HG02759 (cell line): ENCODE measurements around the gene SHC1.
A peak's percentile ranks its signal among the peaks of the same experiment; 100 is the strongest.

Experiments
- ATAC-seq: cut with Tn5 transposase; IDR thresholded peaks from one replicate; pipeline ENCODE4 v1.9.1; 2021; ENCODE audit warnings: mild to moderate bottlenecking, moderate library complexity; ENCODE audit not compliant: unreplicated experiment

SHC1 gene

DNA sequence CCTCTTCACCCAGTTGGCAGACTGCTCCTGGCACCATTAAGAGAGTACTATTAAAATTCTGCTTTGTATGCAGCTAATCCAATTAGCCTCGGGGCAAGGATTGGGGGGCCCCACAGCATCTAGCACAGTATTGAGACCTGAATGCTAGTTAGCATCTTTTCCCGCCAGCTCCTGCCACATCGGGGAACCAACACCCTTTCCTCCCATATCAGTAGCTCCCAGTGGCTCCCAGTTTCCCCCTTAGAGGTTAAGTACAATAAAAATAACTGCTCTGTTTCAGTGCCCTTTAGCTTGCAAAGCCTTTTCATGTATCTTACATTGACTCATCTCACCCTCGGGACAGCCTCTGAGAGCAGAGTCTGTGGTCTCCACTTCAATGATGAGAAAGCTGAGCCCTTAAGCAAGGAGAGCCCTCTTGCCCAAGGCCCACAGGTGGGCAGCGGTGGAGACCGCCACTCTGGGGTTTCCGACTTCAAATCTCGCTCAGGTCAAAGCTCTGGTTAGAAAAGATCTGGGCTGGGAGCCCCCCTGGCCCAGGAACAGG is 29.8 kb downstream of the SHC1 start:
- ATAC-seq: no peak

- ATAC-seq: no peak
These were observed 30.4 kb downstream of the SHC1 start for GRCh38 chr1:154940213-154940560.

DNA sequence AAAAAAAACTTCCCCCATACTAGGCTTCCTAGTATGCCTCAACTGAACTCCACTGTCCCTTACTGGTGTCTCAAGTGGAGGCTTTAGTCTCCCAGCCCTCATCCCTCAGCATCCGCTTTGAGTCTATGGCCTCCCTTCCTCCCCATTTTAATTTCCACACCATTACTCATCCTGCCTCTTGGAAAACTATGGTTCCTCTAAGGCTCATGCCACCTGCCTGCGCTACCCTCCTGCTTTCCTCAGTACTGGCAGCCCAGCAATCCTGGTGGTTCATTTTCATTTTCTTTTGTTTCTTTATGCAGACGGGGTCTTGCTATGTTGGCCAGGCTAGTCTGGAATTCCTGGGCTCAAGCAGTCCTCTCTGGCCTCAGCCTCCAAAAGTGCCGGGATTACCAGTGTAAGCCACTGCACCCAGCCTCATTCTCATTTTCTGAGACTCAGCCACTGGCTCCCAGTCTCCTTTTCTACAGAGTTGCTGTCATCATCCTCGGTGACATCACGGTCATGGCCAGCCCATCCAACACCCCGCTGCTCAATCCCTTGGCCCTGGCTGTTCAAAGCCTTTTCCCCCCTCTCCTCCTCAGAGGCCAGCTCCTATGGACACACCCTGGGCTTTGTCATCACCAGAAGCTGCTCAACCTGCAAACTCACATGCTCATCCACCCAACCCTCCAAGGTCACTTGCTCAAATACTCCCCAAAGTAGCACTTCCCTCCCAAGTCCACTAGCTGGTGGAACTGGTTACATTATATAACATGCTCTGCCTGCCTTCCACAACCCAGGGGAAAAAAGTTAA is 31.7 kb downstream of the SHC1 start:
- ATAC-seq: no peak

GRCh38 chr1:154937988-154938386 is 32.6 kb downstream of the SHC1 start:
- ATAC-seq: no peak

DNA sequence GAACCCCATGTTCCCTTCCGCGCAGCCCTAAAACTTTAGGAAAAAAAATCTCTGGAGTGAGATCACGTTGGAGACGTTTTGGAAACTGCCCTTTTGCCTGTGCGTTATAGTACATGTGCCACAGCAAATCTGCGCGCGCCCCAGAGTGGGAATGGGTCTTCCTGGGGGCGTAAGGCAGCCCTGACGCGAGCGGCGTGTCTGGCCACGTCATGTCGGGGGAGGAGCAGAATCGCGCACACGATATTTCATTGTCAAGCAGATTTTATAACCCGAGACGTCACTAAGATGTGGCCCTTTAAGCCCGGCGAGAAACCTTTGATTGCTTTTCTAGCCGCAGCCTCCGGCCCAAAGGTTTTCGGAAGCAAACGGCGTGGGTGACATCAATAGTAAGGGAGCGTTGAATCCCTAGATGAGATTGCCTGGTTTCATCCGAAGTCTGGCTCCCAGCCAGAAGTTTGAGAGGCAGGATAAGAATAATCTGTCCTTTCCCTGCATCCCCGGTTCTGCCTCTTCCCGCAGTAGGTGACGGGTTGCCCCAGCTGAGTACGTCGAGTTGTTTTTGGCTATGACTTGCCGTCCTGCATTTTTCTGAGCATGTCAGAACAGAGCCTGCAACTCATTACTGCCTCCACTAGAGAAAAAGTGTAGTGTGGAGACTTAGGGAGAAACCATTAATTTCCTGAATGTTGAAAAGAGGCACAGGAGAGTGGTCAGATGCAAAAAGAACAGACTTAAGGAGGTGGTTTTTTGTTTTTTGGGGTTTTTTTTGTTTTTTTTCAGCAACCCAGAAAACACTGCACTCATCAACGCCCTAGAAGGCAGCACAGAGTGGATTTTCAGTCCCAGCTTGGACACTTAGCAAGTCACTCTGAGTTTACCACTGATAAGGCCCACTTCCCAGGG is 33.2 kb downstream of the SHC1 start:
- peak; percentile 58 for ATAC-seq

- ATAC-seq: peak; percentile 81
These were observed 33.9 kb downstream of the SHC1 start, which contains the start of gene PMVK for GRCh38 chr1:154936555-154937084. TSS of gene PMVK (minus strand) at chr1:154936719. CDS start at chr1:154936685, 34 bp downstream.

GRCh38 chr1:154935749-154936554 is 34.6 kb downstream of the SHC1 start:
- no peak for ATAC-seq

DNA sequence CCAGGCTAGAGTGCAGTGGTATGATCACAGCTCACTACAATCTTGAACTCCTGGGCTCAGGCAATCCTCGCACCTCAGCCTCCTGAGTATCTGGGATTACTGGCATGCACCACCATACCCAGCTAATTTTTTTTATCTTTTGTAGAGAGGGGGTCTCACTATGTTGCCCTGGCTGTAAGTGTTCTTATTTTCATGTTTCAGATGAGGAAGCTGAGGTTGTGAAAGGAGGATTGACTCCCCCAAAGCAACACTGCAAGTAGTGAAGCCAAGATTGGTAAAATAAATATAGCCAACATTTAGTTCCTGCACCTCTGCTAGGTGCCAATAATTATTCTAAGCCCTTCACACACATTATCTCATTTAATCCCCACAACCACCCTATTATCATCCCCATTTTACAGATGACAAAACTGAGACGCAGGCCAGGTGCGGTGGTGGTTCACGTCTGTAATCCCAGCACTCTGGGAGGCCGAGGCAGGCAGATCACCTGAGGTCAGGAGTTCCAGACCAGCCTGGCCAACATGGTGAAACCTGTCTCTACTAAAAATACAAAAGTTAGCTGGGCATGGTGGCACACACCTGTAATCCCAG is 36.1 kb downstream of the SHC1 start:
- ATAC-seq: no peak

GRCh38 chr1:154931940-154932487 is 38.5 kb downstream of the SHC1 start:
- no peak for ATAC-seq

DNA sequence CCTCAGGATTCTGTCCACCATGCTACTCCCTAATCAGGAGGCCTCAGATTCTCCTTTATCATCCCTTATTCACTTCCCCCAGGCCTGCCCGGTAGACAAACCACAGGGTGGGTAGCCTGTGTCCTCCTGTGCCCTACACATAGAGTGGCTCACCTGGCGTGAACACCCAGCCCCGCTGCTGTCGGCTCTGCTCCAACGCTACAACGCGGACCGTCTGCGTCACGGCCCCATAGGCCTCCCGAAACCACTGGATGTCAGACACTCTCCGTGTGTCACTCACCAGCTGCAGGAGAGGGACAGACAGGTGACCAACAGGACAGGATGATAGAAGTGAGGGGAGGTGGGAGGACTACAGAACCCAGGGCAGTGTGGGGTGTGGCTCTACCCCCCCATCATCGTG is 44.3 kb downstream of the SHC1 start:
- ATAC-seq: no peak

DNA sequence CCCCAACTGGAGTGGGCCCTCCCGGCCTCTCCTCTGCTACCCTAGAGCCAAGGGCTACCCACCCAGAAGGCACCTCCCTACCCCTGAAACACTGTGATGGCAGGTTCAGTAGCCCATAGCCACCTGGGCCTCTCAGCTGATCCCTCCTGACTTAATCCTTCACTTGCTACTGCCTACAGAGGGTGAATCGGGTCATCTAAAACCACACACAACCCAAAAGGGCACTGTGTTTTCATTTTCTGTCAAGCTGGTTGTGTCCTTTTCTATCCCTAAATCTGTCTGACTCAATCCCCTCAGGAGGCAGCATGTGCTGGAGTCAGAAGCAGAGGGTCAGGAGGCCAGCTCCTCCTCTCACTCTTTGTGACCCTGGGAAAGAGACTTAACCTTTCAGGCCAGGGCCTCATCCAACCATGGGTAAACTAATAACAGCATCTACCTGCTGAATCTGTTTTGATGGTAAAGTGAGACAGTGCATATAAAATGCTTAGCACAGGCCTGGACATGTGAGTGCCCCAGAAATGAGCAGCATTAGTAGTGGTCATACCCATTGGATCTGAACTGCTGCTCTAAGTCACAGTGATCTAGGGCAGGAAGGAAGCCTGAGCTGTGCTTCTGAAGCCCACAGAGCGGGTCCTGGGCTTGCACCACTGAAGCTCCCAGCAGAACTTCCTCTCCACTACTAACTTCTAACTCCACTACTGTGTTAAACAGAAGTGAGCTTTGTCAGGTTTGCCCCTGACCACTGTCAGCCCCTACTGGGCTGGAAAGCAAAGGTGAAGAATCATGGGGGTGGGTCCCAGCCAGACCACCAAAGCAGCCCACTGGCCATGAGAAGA is 45.0 kb downstream of the SHC1 start:
- no peak for ATAC-seq

DNA sequence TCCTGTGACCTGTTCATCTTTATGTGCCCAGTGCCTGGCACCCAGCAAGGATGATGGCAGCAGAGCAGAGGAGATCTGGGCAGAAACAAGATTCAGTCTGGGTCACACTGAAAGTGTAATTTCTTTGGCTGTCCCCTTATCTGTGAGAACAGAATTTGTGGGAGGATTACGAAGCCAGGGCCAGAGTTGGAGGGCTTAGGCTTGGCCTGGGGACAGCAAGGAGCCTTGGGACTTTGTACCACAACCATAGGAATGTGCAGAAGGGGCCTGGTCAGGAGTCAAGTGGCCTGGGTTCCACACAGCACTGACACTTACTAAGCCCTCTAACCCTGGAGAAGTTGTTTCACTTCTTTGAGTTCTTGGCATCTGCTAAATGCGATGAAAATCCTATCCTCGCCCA is 46.9 kb downstream of the SHC1 start:
- no peak for ATAC-seq

- ATAC-seq: no peak
These were observed 57.3 kb downstream of the SHC1 start for GRCh38 chr1:154913273-154913672.

GRCh38 chr1:154912755-154913154 is 57.8 kb downstream of the SHC1 start:
- ATAC-seq: no peak
